A673 (cell line): ENCODE results near the gene YWHAQ. TPM values are rescaled to one million over a fixed set of nuclear protein-coding genes. Genes with fewer than 3 reads are reported as not detected.

Experiments
- BruUV-seq: library from RNA; stranded (reverse); fragments of 400-500 nt; replicated peaks from 2 replicates; lab custom pipeline; 2021; lab: Mats Ljungman, UMichigan
- CTCF ChIA-PET: fragments of 300-600 bp; sonication (Branson Sonifier 250); formaldehyde crosslinking; loops from one replicate; lab custom pipeline; 2022; ENCODE audit warnings: antibody characterized with exemption; lab: Charles Lee
- POLR2A ChIA-PET: fragments of 300-600 bp; sonication (Branson Sonifier 250); formaldehyde crosslinking; loops from one replicate; lab custom pipeline; 2022; ENCODE audit warnings: antibody characterized with exemption; ENCODE audit not compliant: low non-redundant PET; lab: Charles Lee
- DNase-seq: peaks from one replicate; pipeline ENCODE4 v3.0.0-alpha.2; 2015; ENCODE audit warnings: low spot score
- H3K27ac ChIP-seq: fragments of 200-600 bp; sonication (generic); 2 replicates; pipeline ENCODE4 v1.5.1; 2016; ENCODE audit warnings: mixed run types, low read depth, mild to moderate bottlenecking, mixed read lengths, antibody characterized with exemption, low read length; ENCODE audit not compliant: poor library complexity, severe bottlenecking
- H3K27me3 ChIP-seq: fragments of 200-600 bp; sonication (generic); replicated peaks from 2 replicates; pipeline ENCODE4 v1.6.1; 2017; ENCODE audit warnings: mixed run types, low read depth, mild to moderate bottlenecking, mixed read lengths, antibody characterized with exemption, low read length; ENCODE audit not compliant: insufficient read depth, poor library complexity
- H3K36me3 ChIP-seq: fragments of 200-600 bp; sonication (generic); 2 replicates; pipeline ENCODE4 v1.6.1; 2016; ENCODE audit warnings: mixed run types, mild to moderate bottlenecking, mixed read lengths, antibody characterized with exemption, low read length; ENCODE audit not compliant: insufficient read depth, poor library complexity, severe bottlenecking
- H3K4me1 ChIP-seq: fragments of 200-600 bp; sonication (generic); 2 replicates; pipeline ENCODE4 v1.6.1; 2017; ENCODE audit warnings: mixed run types, mild to moderate bottlenecking, mixed read lengths, antibody characterized with exemption, low read length; ENCODE audit not compliant: insufficient read depth, poor library complexity, severe bottlenecking
- H3K4me3 ChIP-seq: fragments of 200-600 bp; sonication (generic); 2 replicates; pipeline ENCODE4 v1.5.1; 2016; ENCODE audit warnings: low read depth, mixed run types, mild to moderate bottlenecking, mixed read lengths, low read length; ENCODE audit not compliant: poor library complexity, severe bottlenecking
- H3K9me3 ChIP-seq: fragments of 200-600 bp; sonication (generic); 2 replicates; pipeline ENCODE4 v1.6.1; 2016; ENCODE audit warnings: mixed run types, low read depth, mild to moderate bottlenecking, mixed read lengths, antibody characterized with exemption, low read length; ENCODE audit not compliant: poor library complexity, severe bottlenecking
- EZH2 ChIP-seq: fragments of 200-600 bp; sonication (generic); IDR thresholded peaks from 2 replicates; pipeline ENCODE4 v1.6.1; 2017; ENCODE audit warnings: borderline replicate concordance, low read depth, mild to moderate bottlenecking, mixed read lengths, antibody characterized with exemption, low read length; ENCODE audit not compliant: poor library complexity, severe bottlenecking
- intact Hi-C: fragments of 100-400 bp; cut with micrococcal nuclease; formaldehyde crosslinking; loops from one replicate; pipeline ENCODE4 v1.10.0; 2022; ENCODE audit not compliant: unreplicated experiment
- total RNA-seq: library from RNA; stranded (reverse); gene quantifications from 2 replicates; pipeline ENCODE4 v1.2.3, GENCODE V29; 2021
- TF ChIP-seq, protein P1 (sequence below): fragments of 300-800, 200-600 bp; sonication (generic); conservative IDR thresholded peaks from 2 replicates; pipeline ENCODE4 v1.5.1; 2017; ENCODE audit warnings: low read depth, mild to moderate bottlenecking, antibody characterized with exemption, low read length, moderate library complexity, mixed read lengths

Gene YWHAQ
- total RNA-seq, 1 experiment from 2014 or later: 533 TPM

GRCh38 chr2:9582624-9583023 lies 48.2 kb downstream of the YWHAQ start:
- ChIA-PET POLR2A (no interaction called here), CTCF (no interaction called here)
- Histone ChIP-seq H3K4me3 (no peak overlapping the region), H3K27me3 (no peaks in the 10 kb centered on the region), H3K4me1 (no peaks in the 10 kb centered on the region), H3K27ac (no peak overlapping the region), H3K36me3 (peaks cover 43% of the 10 kb centered on the region), H3K9me3 (no peaks in the 10 kb centered on the region)
- TF ChIP-seq, protein P1, sequence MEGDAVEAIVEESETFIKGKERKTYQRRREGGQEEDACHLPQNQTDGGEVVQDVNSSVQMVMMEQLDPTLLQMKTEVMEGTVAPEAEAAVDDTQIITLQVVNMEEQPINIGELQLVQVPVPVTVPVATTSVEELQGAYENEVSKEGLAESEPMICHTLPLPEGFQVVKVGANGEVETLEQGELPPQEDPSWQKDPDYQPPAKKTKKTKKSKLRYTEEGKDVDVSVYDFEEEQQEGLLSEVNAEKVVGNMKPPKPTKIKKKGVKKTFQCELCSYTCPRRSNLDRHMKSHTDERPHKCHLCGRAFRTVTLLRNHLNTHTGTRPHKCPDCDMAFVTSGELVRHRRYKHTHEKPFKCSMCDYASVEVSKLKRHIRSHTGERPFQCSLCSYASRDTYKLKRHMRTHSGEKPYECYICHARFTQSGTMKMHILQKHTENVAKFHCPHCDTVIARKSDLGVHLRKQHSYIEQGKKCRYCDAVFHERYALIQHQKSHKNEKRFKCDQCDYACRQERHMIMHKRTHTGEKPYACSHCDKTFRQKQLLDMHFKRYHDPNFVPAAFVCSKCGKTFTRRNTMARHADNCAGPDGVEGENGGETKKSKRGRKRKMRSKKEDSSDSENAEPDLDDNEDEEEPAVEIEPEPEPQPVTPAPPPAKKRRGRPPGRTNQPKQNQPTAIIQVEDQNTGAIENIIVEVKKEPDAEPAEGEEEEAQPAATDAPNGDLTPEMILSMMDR: no peak
- DNase-seq: no peak
- no TSS peak for BruUV-seq
- intact Hi-C loops: no loop called here

- ChIA-PET CTCF (interaction anchor here (0.6 kb wide), 1 partner anchor 17 kb away, joined by 10 read pairs; no protein-coding TSS in a partner anchor), POLR2A (no interaction called here)
- DNase-seq: no peak
- Histone ChIP-seq H3K36me3 (peaks cover 7% of the 10 kb centered on the region), H3K9me3 (no peaks in the 10 kb centered on the region), H3K27ac (no peak overlapping the region), H3K4me3 (no peak overlapping the region), H3K4me1 (no peaks in the 10 kb centered on the region), H3K27me3 (no peaks in the 10 kb centered on the region)
- intact Hi-C loops: no loop called here
- no peak for TF ChIP-seq EZH2
- TF ChIP-seq, protein P1: no peak
- BruUV-seq: no TSS peak
These were observed 52.1 kb downstream of the YWHAQ start for GRCh38 chr2:9578467-9579235.

GRCh38 chr2:9574331-9574730 lies 56.5 kb downstream of the YWHAQ start:
- no peak overlapping the region for H3K4me3 ChIP-seq
- H3K27me3 ChIP-seq: no peaks in the 10 kb centered on the region
- H3K9me3 ChIP-seq: no peaks in the 10 kb centered on the region
- TF ChIP-seq, protein P1: no peak
- TF ChIP-seq EZH2: no peak
- DNase-seq: no peak
- no peaks in the 10 kb centered on the region for H3K4me1 ChIP-seq
- intact Hi-C loops: no loop called here
- no peaks in the 10 kb centered on the region for H3K36me3 ChIP-seq
- POLR2A ChIA-PET: no interaction called here
- CTCF ChIA-PET: no interaction called here
- H3K27ac ChIP-seq: no peak overlapping the region
- TSS peak; percentile 9 for BruUV-seq
